SH-SY5Y (cell line): ENCODE measurements around the gene WBP2.

Source experiments
- GATA2 ChIP-seq: IDR thresholded peaks from 2 replicates; pipeline ENCODE4 v1.6.1; 2011; ENCODE audit warnings: mild to moderate bottlenecking, low read depth, low read length
- GATA3 ChIP-seq: IDR thresholded peaks from 2 replicates; pipeline ENCODE4 v1.6.1; 2011; ENCODE audit warnings: low read depth, mild to moderate bottlenecking, low read length, moderate library complexity

GRCh38 chr17:75803883-75804282, 51.3 kb downstream of the WBP2 start:
- TF ChIP-seq GATA2: no peak
- no peak for TF ChIP-seq GATA3
